Stomach (tissue), 9 donors: ENCODE results near the gene ZFP36. TPM values are rescaled to one million over a fixed set of nuclear protein-coding genes. Genes with fewer than 3 reads are reported as not detected.
"Not testable (repeated sequence)": the region's sequence is repeated elsewhere in the genome, so short reads cannot be mapped to it uniquely, and the experiment has no call there.

Experiments
- DNase-seq, 2 donors: peaks; one replicate each; pipeline versions ENCODE4 v3.0.0 to v3.0.0-alpha.2; 2013 to 2019
- H3K27ac ChIP-seq, 5 donors: fragments of 200-600 bp in 4 of 5; sonication (generic) in 4 of 5; one replicate each; pipeline ENCODE4 v1.5.1; 2013 to 2019; ENCODE audit warnings: mild to moderate bottlenecking in 1 of 5, moderate library complexity in 1 of 5
- H3K27me3 ChIP-seq, 3 donors: fragments of 200-600 bp; sonication (generic); one replicate each; pipeline ENCODE4 v1.5.1; 2017 to 2019; ENCODE audit warnings: mixed run types in 1 of 3
- H3K36me3 ChIP-seq, 4 donors: fragments of 200-600 bp; sonication (generic); 1 replicate in 3 of 4; 2 replicates in 1 of 4; pipeline ENCODE4 v1.5.1; 2016 to 2019
- H3K4me1 ChIP-seq, 4 donors: fragments of 200-600 bp; sonication (generic); one replicate each; pipeline ENCODE4 v1.5.1; 2016 to 2019
- H3K4me3 ChIP-seq, 4 donors: fragments of 200-600 bp; sonication (generic) in 3 of 4; one replicate each; pipeline ENCODE4 v1.5.1; 2016 to 2019; ENCODE audit warnings: mild to moderate bottlenecking in 1 of 4
- H3K9me3 ChIP-seq, 4 donors: fragments of 200-600 bp; sonication (generic); one replicate each; pipeline ENCODE4 v1.5.1; 2016 to 2019
- CTCF ChIP-seq, 7 experiments: fragments of 450-650 bp in 4 of 7; fragments of 200-600 bp in 3 of 7; sonication (generic) in 3 of 7; IDR thresholded peaks; one replicate each; pipeline ENCODE4 v1.5.1; 2016 to 2019; ENCODE audit warnings: antibody characterized with exemption in 7 of 7, control low read depth in 2 of 7, mild to moderate bottlenecking in 1 of 7
- EP300 ChIP-seq: sonication (generic); formaldehyde crosslinking; IDR thresholded peaks from one replicate; pipeline ENCODE4 v1.6.1; 2017; ENCODE audit warnings: antibody characterized with exemption
- POLR2A ChIP-seq, 4 donors: fragments of 450-650 bp; IDR thresholded peaks; one replicate each; pipeline ENCODE4 v1.6.1; 2016; ENCODE audit warnings: antibody characterized with exemption in 4 of 4, control low read depth in 2 of 4, mild to moderate bottlenecking in 1 of 4, moderate library complexity in 1 of 4
- POLR2AphosphoS5 ChIP-seq, 3 donors: sonication (generic); formaldehyde crosslinking; IDR thresholded peaks; one replicate each; pipeline ENCODE4 v1.6.1; 2016; ENCODE audit warnings: antibody characterized with exemption in 3 of 3
- WGBS, 5 donors: extraction: QIAGEN DNeasy Blood & Tissue Kit in 3 of 5; methylation state at CpG; one replicate each; pipeline versions ENCODE4 v1.1.5 to v1.1.7; 2013 to 2018; 5-methylcytosine and 5-hydroxymethylcytosine counted together
- intact Hi-C: fragments of 100-400 bp; cut with DNase I; formaldehyde crosslinking; loops from one replicate; pipeline ENCODE4 v1.15.1; 2023; ENCODE audit warnings: low total_unique reads
- polyA plus RNA-seq, 3 donors: library from polyadenylated mRNA; stranded (reverse); fragments of 200-250 nt; gene quantifications; one replicate each; pipeline ENCODE4 v1.2.3, GENCODE V29; 2013
- total RNA-seq, 5 donors: library from RNA; depleted of rRNA; stranded (reverse); fragments of >200 nt; gene quantifications; one replicate each; pipeline versions ENCODE4 v1.1.0 to v1.2.3, GENCODE V29; 2014 to 2016
- donor health status: healthy with polysubstance abuse.
- donor health status: Bipolar disorder and iron deficiency.
- donor health status: healthy.

The ZFP36 gene
- total and polyA plus RNA-seq, 8 donors, result 26.1 to 1,667 (median 175) TPM

- no peak for TF ChIP-seq POLR2A (IDR thresholded peaks at IDR 0.05)
- no peak for TF ChIP-seq CTCF (IDR thresholded peaks at IDR 0.05)
- TF ChIP-seq POLR2AphosphoS5 (IDR thresholded peaks at IDR 0.05), result no peak
- TF ChIP-seq EP300, result no peak
- H3K4me1 ChIP-seq, result peaks cover 7 to 14% (median 13%) of the 10 kb centered on the region in 4 donors
- H3K36me3 ChIP-seq, result peaks cover 67 to 100% (median 96%) of the 10 kb centered on the region in 4 donors
- no peaks in the 10 kb centered on the region for H3K9me3 ChIP-seq
- H3K4me3 ChIP-seq, result no peak overlapping the region
- no peaks in the 10 kb centered on the region for H3K27me3 ChIP-seq
- intact Hi-C loops, result no loop called here
- 61 to 93% (median 87%) methylated on average over 3 to 18 of the region's 18 CpGs for WGBS, 5 donors
- no peak for DNase-seq
- H3K27ac ChIP-seq, result no peak overlapping the region
Measured at GRCh38 chr19:39377373-39378362, 29.0 kb upstream of the ZFP36 start.

DNA sequence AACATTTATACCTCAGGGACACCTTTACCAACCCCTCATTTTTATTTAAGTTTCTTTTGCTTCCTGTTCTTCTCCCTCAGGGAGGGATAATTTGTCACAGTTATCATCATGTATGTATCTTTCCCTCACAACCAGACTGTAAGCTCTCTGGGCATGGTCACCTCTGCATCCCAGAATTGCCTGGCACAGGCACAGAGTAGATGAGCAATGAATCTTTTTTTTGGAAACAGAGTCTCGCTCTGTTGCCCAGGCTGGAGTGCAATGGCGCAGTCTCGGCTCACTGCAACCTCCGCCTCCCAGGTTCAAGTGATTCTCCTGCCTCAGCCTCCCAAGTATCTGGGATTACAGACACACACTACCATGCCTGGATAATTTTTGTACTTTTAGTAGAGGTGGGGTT is 27.3 kb upstream of the ZFP36 start:
- H3K27me3 ChIP-seq, intact Hi-C loops, H3K4me3 ChIP-seq, H3K27ac ChIP-seq, H3K4me1 ChIP-seq, DNase-seq, H3K9me3 ChIP-seq: not testable (repeated sequence)
- WGBS, 5 donors, result 92 to 99% (median 95%) methylated on average over 4 of the region's 4 CpGs
- peaks cover 79 to 100% (median 100%) of the 10 kb centered on the region in 4 donors for H3K36me3 ChIP-seq

DNA sequence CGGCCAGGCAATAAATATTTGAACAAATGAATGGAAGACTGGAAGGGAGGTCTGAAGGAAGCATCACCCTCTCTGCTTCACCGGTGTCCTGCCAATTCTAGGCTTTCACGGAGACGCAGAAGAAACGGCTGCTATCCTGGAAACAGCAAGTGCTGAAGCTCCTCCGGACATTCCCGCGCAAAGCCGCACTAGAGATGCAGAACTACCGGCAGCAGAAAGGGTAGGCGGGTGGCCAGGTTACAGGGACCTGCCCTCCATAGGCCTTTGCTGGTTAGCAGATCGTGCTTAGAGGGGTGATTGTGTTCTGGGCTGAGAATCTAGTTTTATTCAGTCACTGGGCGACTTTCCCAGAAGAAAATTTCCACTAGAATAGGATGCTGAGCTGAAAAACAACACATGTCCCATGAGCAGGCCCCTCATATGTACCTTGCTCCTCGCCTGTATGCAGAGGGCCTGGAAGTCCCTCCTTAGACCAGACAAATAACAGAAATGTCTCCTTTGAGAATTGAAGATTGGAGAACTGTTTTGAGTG is 26.7 kb upstream of the ZFP36 start:
- H3K9me3 ChIP-seq, result no peaks in the 10 kb centered on the region
- no peak overlapping the region for H3K27ac ChIP-seq
- DNase-seq, result no peak
- TF ChIP-seq POLR2AphosphoS5 (IDR thresholded peaks at IDR 0.05) (no peak), CTCF (IDR thresholded peaks at IDR 0.05) (no peak), EP300 (no peak), POLR2A (IDR thresholded peaks at IDR 0.05) (no peak)
- no peaks in the 10 kb centered on the region for H3K4me1 ChIP-seq
- no peaks in the 10 kb centered on the region for H3K27me3 ChIP-seq
- H3K36me3 ChIP-seq, result peaks cover 80 to 100% (median 100%) of the 10 kb centered on the region in 4 donors
- intact Hi-C loops, result no loop called here
- H3K4me3 ChIP-seq, result no peak overlapping the region
- 92 to 96% (median 93%) methylated on average over 14 of the region's 14 CpGs for WGBS, 5 donors

DNA sequence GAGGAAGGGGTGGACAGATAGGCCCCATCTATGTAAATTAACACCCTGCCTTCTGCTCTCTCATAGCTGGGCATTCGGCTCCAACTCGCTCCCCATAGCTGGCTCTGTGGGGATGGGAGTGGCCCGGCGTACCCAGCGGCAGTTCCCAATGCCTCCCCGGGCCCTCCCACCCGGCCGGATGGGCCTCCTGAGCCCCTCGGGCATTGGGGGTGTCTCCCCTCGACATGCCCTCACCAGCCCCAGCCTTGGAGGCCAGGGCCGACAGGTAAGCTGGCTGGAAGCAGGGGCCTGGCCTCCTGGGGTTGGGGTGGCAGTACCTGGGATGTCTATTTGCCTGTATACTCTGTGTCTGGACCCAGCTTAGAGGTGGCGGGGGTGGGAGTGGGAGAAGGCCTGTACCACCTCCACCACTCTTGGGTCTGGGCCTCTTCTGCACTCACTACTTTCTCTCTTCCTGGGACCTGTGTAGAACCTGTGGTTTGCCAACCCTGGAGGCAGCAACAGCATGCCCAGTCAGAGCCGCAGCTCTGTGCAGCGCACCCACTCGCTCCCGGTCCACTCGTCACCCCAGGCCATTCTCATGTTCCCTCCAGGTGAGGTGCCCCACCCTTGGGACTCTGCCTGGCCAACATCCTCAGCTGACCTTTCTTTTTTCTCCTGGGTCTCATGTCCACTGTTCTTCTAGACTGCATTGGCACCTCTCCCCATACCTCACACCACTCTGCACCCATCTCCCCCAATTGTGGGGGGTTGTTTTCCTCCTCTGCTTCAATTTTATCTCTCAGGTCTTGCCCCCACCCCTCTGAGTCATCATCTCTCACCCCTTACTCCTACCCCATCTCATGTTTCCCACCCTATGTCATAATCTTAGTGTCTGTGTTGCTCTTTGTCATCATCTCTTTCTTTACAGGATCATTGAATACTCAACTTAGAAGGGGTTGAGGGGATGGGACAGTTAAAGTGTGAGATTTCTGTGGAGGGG is 25.8 kb upstream of the ZFP36 start:
- no peaks in the 10 kb centered on the region for H3K4me1 ChIP-seq
- no peaks in the 10 kb centered on the region for H3K27me3 ChIP-seq
- H3K4me3 ChIP-seq, result no peak overlapping the region
- intact Hi-C loops, result no loop called here
- peaks cover 83 to 100% (median 100%) of the 10 kb centered on the region in 4 donors for H3K36me3 ChIP-seq
- no peak overlapping the region for H3K27ac ChIP-seq
- H3K9me3 ChIP-seq, result no peaks in the 10 kb centered on the region
- whole genome bisulfite sequencing, 5 donors, result 94 to 96% (median 95%) methylated on average over 12 to 17 of the region's 17 CpGs
- no peak for DNase-seq
- TF ChIP-seq POLR2AphosphoS5 (IDR thresholded peaks at IDR 0.05) (no peak), CTCF (IDR thresholded peaks at IDR 0.05) (no peak), POLR2A (IDR thresholded peaks at IDR 0.05) (no peak), EP300 (no peak)
